CD8-positive, alpha-beta memory T cell (primary cell): Measurements from ENCODE around the gene SAMD1. TPM values are rescaled to one million over a fixed set of nuclear protein-coding genes. Genes with fewer than 3 reads are reported as not detected.

Source experiments
- CTCF ChIA-PET: fragments of 350-600 bp; sonication (Branson Sonifier 250); formaldehyde crosslinking; loops from one replicate; lab custom pipeline; 2021; ENCODE audit warnings: antibody characterized with exemption; lab: Charles Lee
- POLR2A ChIA-PET: fragments of 350-600 bp; sonication (Branson Sonifier 250); formaldehyde crosslinking; loops from one replicate; lab custom pipeline; 2021; ENCODE audit warnings: antibody characterized with exemption; lab: Charles Lee
- DNase-seq, 5 donors: peaks; one replicate each; pipeline versions ENCODE4 v3.0.0 to v3.0.0-alpha.2; 2020 to 2022; ENCODE audit warnings: mixed read lengths in 1 of 5
- H3K27ac ChIP-seq: one replicate; pipeline ENCODE4 v1.7.0; 2013; ENCODE audit warnings: low read depth, mild to moderate bottlenecking, low read length, moderate library complexity
- H3K27me3 ChIP-seq: 2 replicates; pipeline ENCODE4 v1.7.0; 2013; ENCODE audit warnings: low read length, mild to moderate bottlenecking; ENCODE audit not compliant: insufficient read depth, poor library complexity, severe bottlenecking
- H3K36me3 ChIP-seq: 2 replicates; pipeline ENCODE4 v1.7.0; 2013; ENCODE audit warnings: mild to moderate bottlenecking, low read length, moderate library complexity; ENCODE audit not compliant: insufficient read depth
- H3K4me1 ChIP-seq: 2 replicates; pipeline ENCODE4 v1.7.0; 2013; ENCODE audit warnings: mild to moderate bottlenecking, low read length, moderate library complexity; ENCODE audit not compliant: insufficient read depth
- H3K4me3 ChIP-seq: 2 replicates; pipeline ENCODE4 v1.7.0; 2013; ENCODE audit warnings: mild to moderate bottlenecking, low read length
- H3K9me3 ChIP-seq: 2 replicates; pipeline ENCODE4 v1.7.0; 2013; ENCODE audit warnings: mild to moderate bottlenecking, low read length
- H3K27ac Mint-ChIP-seq, 8 donors: one replicate each; pipeline ENCODE4 v1.8.0; 2020 to 2021; ENCODE audit warnings: mixed read lengths in 8 of 8, mild to moderate bottlenecking in 6 of 8, inconsistent platforms in 3 of 8, moderate library complexity in 3 of 8
- H3K27me3 Mint-ChIP-seq, 2 donors: one replicate each; pipeline ENCODE4 v1.8.0; 2020 to 2021; ENCODE audit warnings: mixed read lengths in 2 of 2, mild to moderate bottlenecking in 1 of 2, moderate library complexity in 1 of 2
- H3K36me3 Mint-ChIP-seq, 3 donors: one replicate each; pipeline ENCODE4 v1.8.0; 2020 to 2021; ENCODE audit warnings: mixed read lengths in 3 of 3, inconsistent platforms in 1 of 3, mild to moderate bottlenecking in 1 of 3
- H3K4me1 Mint-ChIP-seq, 3 donors: one replicate each; pipeline ENCODE4 v1.8.0; 2020 to 2021; ENCODE audit warnings: mixed read lengths in 3 of 3, inconsistent platforms in 1 of 3, mild to moderate bottlenecking in 1 of 3
- H3K4me3 Mint-ChIP-seq, 7 donors: one replicate each; pipeline ENCODE4 v1.8.0; 2020 to 2021; ENCODE audit warnings: mixed read lengths in 7 of 7, mild to moderate bottlenecking in 6 of 7, moderate library complexity in 4 of 7, inconsistent platforms in 2 of 7
- H3K9me3 Mint-ChIP-seq, 5 donors: one replicate each; pipeline ENCODE4 v1.8.0; 2020 to 2022; ENCODE audit warnings: mixed read lengths in 5 of 5, mild to moderate bottlenecking in 3 of 5, moderate library complexity in 2 of 5, inconsistent platforms in 1 of 5
- polyA plus RNA-seq: library from polyadenylated mRNA; unstranded; fragments of 300-500 nt; fragmentation: Illumina TruSeq; gene quantifications from one replicate; pipeline ENCODE4 v1.2.3, GENCODE V29; 2021
- total RNA-seq, 2 experiments: library from RNA; stranded (reverse); gene quantifications; one replicate each; pipeline ENCODE4 v1.2.3, GENCODE V29; 2021

The SAMD1 gene
- total RNA-seq (100 to 1,000 TPM in 1 of 2 experiments, 10 to 100 TPM in 1; 97.8 to 105 TPM), polyA plus RNA-seq (2.8 TPM)

GRCh38 chr19:14090509-14091080 lies at the start of gene SAMD1:
Gene SAMD1, minus strand, starts transcription at chr19:14090751.
- Mint-ChIP-seq H3K36me3 (peaks cover 0 to 21% (median 5%) of the 10 kb centered on the region in 3 donors), H3K27ac (peak within 1 kb of the TSS; percentile 94 to 99 (median 98)), H3K27me3 (peaks cover 0 to 4% of the 10 kb centered on the region in 2 donors), H3K4me1 (peaks cover 10 to 24% (median 13%) of the 10 kb centered on the region in 3 donors), H3K9me3 (peaks cover 0 to 7% (median 0%) of the 10 kb centered on the region in 5 donors), H3K4me3 (peak within 1 kb of the TSS; percentile 88 to 100 (median 99))
- no peaks in the 10 kb centered on the region for H3K9me3 ChIP-seq
- H3K4me1 ChIP-seq, result peaks cover 14% of the 10 kb centered on the region
- H3K36me3 ChIP-seq, result no peaks in the 10 kb centered on the region
- no peaks in the 10 kb centered on the region for H3K27me3 ChIP-seq
- POLR2A ChIA-PET, result no interaction called here
- CTCF ChIA-PET, result interaction anchor here (1.0 kb wide), 1 partner anchor 183 kb away, joined by 3 read pairs; no protein-coding TSS in a partner anchor
- peak; percentile 78 to 93 (median 79) for DNase-seq
- peak within 1 kb of the TSS; percentile 89 for H3K4me3 ChIP-seq
- H3K27ac ChIP-seq, result peak within 1 kb of the TSS; percentile 59

DNA sequence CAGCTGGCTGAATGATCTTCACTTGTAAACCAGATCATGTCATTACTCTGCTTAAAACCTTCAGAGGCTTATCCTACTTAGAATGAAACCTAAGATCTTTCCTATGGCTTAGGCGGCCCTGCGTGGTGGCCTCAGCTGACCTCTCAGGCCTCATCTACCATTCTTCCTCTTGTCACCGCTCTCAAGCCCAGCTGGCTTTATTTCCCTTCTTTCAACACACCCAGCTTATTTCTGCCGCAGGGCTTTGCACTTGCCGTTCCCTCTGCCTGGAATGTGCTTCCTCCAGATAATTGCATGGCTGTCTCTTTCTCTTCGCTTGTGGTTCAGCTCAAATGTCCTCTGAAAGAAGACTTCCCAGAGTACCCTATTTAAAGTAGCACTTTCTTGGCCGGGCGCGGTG lies 49.4 kb upstream of the SAMD1 start:
- no peak for DNase-seq
- H3K36me3 Mint-ChIP-seq, result peaks cover 0 to 12% (median 3%) of the 10 kb centered on the region in 3 donors
- no peak overlapping the region for H3K4me3 ChIP-seq
- peaks cover 16 to 40% (median 35%) of the 10 kb centered on the region in 3 donors for H3K4me1 Mint-ChIP-seq
- H3K27me3 ChIP-seq, result no peaks in the 10 kb centered on the region
- peaks cover 23% of the 10 kb centered on the region for H3K4me1 ChIP-seq
- H3K9me3 ChIP-seq, result no peaks in the 10 kb centered on the region
- H3K27ac Mint-ChIP-seq, result peak overlapping the region in 4 of 8 donors; percentile 17 to 83 (median 58)
- CTCF ChIA-PET, result interaction anchor here (0.7 to 2.5 kb wide), 5 partner anchors 59 to 264 kb away, joined by 3 to 12 read pairs (median 4); no protein-coding TSS in a partner anchor
- no peaks in the 10 kb centered on the region for H3K9me3 Mint-ChIP-seq
- H3K4me3 Mint-ChIP-seq, result peak overlapping the region in 5 of 7 donors; percentile 12 to 70 (median 36)
- no peak overlapping the region for H3K27ac ChIP-seq
- H3K27me3 Mint-ChIP-seq, result no peaks in the 10 kb centered on the region
- POLR2A ChIA-PET, result interaction anchor here (0.6 kb wide), 1 partner anchor 246 kb away, joined by 10 read pairs; no protein-coding TSS in a partner anchor
- H3K36me3 ChIP-seq, result no peaks in the 10 kb centered on the region

GRCh38 chr19:14138576-14139265 lies 48.2 kb upstream of the SAMD1 start:
- H3K4me3 ChIP-seq, result no peak overlapping the region
- ChIA-PET CTCF (interaction anchor here (2.5 kb wide), 1 partner anchor 210 kb away, joined by 12 read pairs; no protein-coding TSS in a partner anchor), POLR2A (no interaction called here)
- H3K27me3 ChIP-seq, result no peaks in the 10 kb centered on the region
- H3K27ac Mint-ChIP-seq, result peak overlapping the region in 6 of 8 donors; percentile 48 to 88 (median 62)
- DNase-seq, result no peak
- no peaks in the 10 kb centered on the region for H3K36me3 ChIP-seq
- H3K4me3 Mint-ChIP-seq, result peak overlapping the region; percentile 58 to 93 (median 71)
- H3K27ac ChIP-seq, result no peak overlapping the region
- H3K27me3 Mint-ChIP-seq, result no peaks in the 10 kb centered on the region
- H3K4me1 Mint-ChIP-seq, result peaks cover 16 to 46% (median 35%) of the 10 kb centered on the region in 3 donors
- peaks cover 23% of the 10 kb centered on the region for H3K4me1 ChIP-seq
- peaks cover 0 to 12% (median 3%) of the 10 kb centered on the region in 3 donors for H3K36me3 Mint-ChIP-seq
- H3K9me3 ChIP-seq, result no peaks in the 10 kb centered on the region
- H3K9me3 Mint-ChIP-seq, result no peaks in the 10 kb centered on the region

DNA sequence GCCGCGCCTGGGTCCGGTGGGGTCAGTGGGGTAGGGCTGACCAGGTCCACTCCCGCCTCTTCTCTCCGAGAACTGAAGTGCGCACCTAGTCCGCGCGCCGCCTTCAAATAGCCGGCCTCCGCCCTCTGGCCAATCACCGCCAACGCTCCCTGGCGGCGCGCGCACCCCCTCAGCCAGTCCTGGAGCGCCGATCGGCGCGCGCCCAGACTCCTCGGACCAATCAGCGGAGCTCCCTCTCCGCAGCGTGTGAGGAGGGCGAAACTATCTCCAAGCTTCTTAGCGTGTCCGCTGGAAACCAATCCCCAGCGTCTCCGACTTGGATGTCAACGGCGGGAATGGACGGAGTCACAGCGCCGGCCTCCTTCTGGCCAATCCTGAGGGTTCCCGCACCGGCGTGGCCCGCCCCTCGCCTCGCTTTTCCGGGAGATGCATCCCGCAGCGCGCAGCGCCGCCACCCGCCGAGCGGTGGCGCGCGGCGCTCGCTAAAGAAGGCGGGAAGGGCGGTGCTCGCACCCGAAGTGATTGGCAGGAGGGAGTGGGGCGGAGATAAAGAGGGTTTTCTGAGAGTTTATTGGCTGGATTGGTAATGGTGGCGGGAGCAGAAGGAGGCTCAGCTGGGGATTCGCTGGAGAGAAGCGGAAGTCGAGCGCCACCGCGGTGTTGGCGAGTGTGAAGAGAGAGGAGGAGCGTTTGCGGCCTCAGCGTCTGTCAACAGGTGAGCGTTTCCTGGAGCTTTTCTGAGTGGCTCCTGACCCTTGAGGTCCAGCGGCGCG lies 46.1 kb upstream of the SAMD1 start, which contains the start of gene ASF1B:
Gene ASF1B, minus strand, starts transcription at position 81 of the 773 bp plus-strand sequence. CDS start 133 bp downstream, outside the sequence.
- Histone ChIP-seq H3K27me3 (no peaks in the 10 kb centered on the region), H3K9me3 (no peaks in the 10 kb centered on the region), H3K36me3 (no peaks in the 10 kb centered on the region), H3K4me1 (peaks cover 15% of the 10 kb centered on the region), H3K27ac (peak within 1 kb of the TSS; percentile 93), H3K4me3 (peak within 1 kb of the TSS; percentile 85)
- POLR2A ChIA-PET, result interaction anchor here (0.6 to 1.9 kb wide), 27 partner anchors 11 to 382 kb away, joined by 3 to 15 read pairs (median 4); partner anchors contain the start of genes ADGRE5, BRME1, CC2D1A and DNAJB1
- peak; percentile 93 to 99 (median 99) for DNase-seq
- peaks cover 0 to 8% (median 3%) of the 10 kb centered on the region in 3 donors for H3K36me3 Mint-ChIP-seq
- H3K9me3 Mint-ChIP-seq, result no peaks in the 10 kb centered on the region
- H3K27ac Mint-ChIP-seq, result peak within 1 kb of the TSS; percentile 70 to 98 (median 94)
- CTCF ChIA-PET, result interaction anchor here (0.6 to 3.8 kb wide), 95 partner anchors 10 to 988 kb away, joined by 3 to 61 read pairs (median 4); partner anchors contain the start of genes ADGRE5, C19orf67, DCAF15 and MISP3
- H3K27me3 Mint-ChIP-seq, result no peaks in the 10 kb centered on the region
- H3K4me3 Mint-ChIP-seq, result peak within 1 kb of the TSS; percentile 83 to 94 (median 90)
- peaks cover 16 to 32% (median 29%) of the 10 kb centered on the region in 3 donors for H3K4me1 Mint-ChIP-seq

GRCh38 chr19:14135985-14136508 lies 45.5 kb upstream of the SAMD1 start:
- CTCF ChIA-PET, result interaction anchor here (0.7 to 3.8 kb wide), 78 partner anchors 10 to 988 kb away, joined by 3 to 61 read pairs (median 5); partner anchors contain the start of genes ADGRE5, C19orf67, DCAF15 and MISP3
- H3K4me3 ChIP-seq, result peak overlapping the region; percentile 83

DNA sequence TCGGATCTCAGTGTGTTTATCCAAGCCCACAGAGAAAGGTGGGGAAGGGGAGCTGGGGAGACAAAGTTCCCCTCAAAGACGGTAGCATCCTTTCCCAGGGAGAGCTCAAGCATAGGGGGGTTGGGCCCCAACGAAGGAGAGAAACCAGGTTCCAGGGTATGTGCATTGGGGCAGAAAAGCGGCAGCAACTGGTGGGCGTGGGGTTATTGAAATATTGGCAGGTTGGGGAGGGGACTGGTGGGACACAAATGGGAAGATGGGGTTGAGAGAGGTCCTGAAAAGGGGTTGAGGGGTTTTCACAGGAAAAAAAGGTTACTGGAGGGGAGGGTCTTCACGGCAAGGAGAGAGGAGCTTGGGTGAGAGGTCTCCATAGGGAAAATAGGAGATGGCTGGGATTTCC lies 44.8 kb upstream of the SAMD1 start:
- Mint-ChIP-seq H3K27ac (peak overlapping the region in 5 of 8 donors; percentile 25 to 83 (median 68)), H3K36me3 (peaks cover 0 to 7% (median 3%) of the 10 kb centered on the region in 3 donors), H3K4me3 (peak overlapping the region; percentile 53 to 93 (median 77)), H3K9me3 (no peaks in the 10 kb centered on the region), H3K27me3 (no peaks in the 10 kb centered on the region), H3K4me1 (peaks cover 16 to 32% (median 26%) of the 10 kb centered on the region in 3 donors)
- Histone ChIP-seq H3K4me1 (peaks cover 15% of the 10 kb centered on the region), H3K9me3 (no peaks in the 10 kb centered on the region), H3K27me3 (no peaks in the 10 kb centered on the region), H3K36me3 (no peaks in the 10 kb centered on the region), H3K4me3 (peak overlapping the region; percentile 83), H3K27ac (peak overlapping the region; percentile 93)
- POLR2A ChIA-PET, result interaction anchor here (0.7 kb wide), 1 partner anchor 290 kb away, joined by 16 read pairs; no protein-coding TSS in a partner anchor
- CTCF ChIA-PET, result interaction anchor here (1.0 to 3.8 kb wide), 7 partner anchors 13 to 332 kb away, joined by 3 to 61 read pairs (median 12); partner anchors contain the start of gene MISP3
- DNase-seq, result no peak

More at GRCh38 chr19:14135985-14136508, 45.5 kb upstream of the SAMD1 start:
- no peaks in the 10 kb centered on the region for H3K27me3 ChIP-seq
- peak overlapping the region; percentile 83 to 94 (median 90) for H3K4me3 Mint-ChIP-seq
- H3K27ac Mint-ChIP-seq, result peak overlapping the region in 6 of 8 donors; percentile 63 to 98 (median 76)
- peak overlapping the region; percentile 93 for H3K27ac ChIP-seq
- H3K4me1 Mint-ChIP-seq, result peaks cover 16 to 32% (median 28%) of the 10 kb centered on the region in 3 donors
- no peaks in the 10 kb centered on the region for H3K27me3 Mint-ChIP-seq
- POLR2A ChIA-PET, result interaction anchor here (0.7 to 1.9 kb wide), 19 partner anchors 12 to 382 kb away, joined by 3 to 16 read pairs (median 5); partner anchors contain the start of genes ADGRE5, BRME1, CC2D1A and DNAJB1
- H3K4me1 ChIP-seq, result peaks cover 15% of the 10 kb centered on the region
- H3K9me3 Mint-ChIP-seq, result no peaks in the 10 kb centered on the region
- H3K36me3 ChIP-seq, result no peaks in the 10 kb centered on the region
- peak in 1 of 5 donors; percentile 57 for DNase-seq
- no peaks in the 10 kb centered on the region for H3K9me3 ChIP-seq
- peaks cover 0 to 7% (median 3%) of the 10 kb centered on the region in 3 donors for H3K36me3 Mint-ChIP-seq
